ENCODE results near the gene NBAS. TPM values are rescaled to one million over a fixed set of nuclear protein-coding genes. Genes with fewer than 3 reads are reported as not detected.

Gene NBAS
- total and polyA plus RNA-seq, 9 of the 15 experiments (the other 6 are each of a cell fraction or from before 2014, with no cell fraction given) = 15.3 to 94.4 (median 69.9) TPM

GRCh38 chr2:15555760-15556193 is 5.4 kb downstream of the NBAS start (continued):
- TF ChIP-seq NKRF (IDR thresholded peaks at IDR 0.05; ENCODE audit: borderline replicate concordance) (0 out of 2 replicates have a peak, but pooled peaks have one; percentile 46), PTTG1 (tag; IDR thresholded peaks at IDR 0.05; ENCODE audit: low read depth) (no peak), SMAD3 (CRISPR knock-in tag; conservative IDR thresholded peaks at IDR 0.05) (no peak), E2F1 (CRISPR knock-in tag; IDR thresholded peaks at IDR 0.05) (no peak), DIDO1 (tag; IDR thresholded peaks at IDR 0.05; ENCODE audit: low read depth) (no peak), BCLAF1 (IDR thresholded peaks at IDR 0.05; ENCODE audit: borderline replicate concordance in 1 of 2, control insufficient read depth in 1 of 2, low read depth in 2 of 2, low read length in 1 of 2) (no peak), ZNF354B (CRISPR knock-in tag; IDR thresholded peaks at IDR 0.05) (no peak), MTA1 (IDR thresholded peaks at IDR 0.05; ENCODE audit: borderline replicate concordance) (0 out of 2 replicates have a peak, but pooled peaks have one; percentile 26), GTF2F1 (IDR thresholded peaks at IDR 0.05; ENCODE audit: low read depth, low read length) (no peak), ZBTB17 (CRISPR knock-in tag; IDR thresholded peaks at IDR 0.05) (no peak), HMGN3 (IDR thresholded peaks at IDR 0.05; ENCODE audit: borderline replicate concordance, extremely low read depth, insufficient read length, low read depth, low read length) (no peak), ZNF644 (tag; IDR thresholded peaks at IDR 0.05; ENCODE audit: low read depth) (no peak), MAFG (tag; conservative IDR thresholded peaks at IDR 0.05) (no peak), RREB1 (CRISPR knock-in tag; IDR thresholded peaks at IDR 0.05) (no peak), TGIF2 (CRISPR knock-in tag; IDR thresholded peaks at IDR 0.05) (no peak), ZNF436 (CRISPR knock-in tag; IDR thresholded peaks at IDR 0.05) (no peak), PHTF2 (CRISPR knock-in tag; IDR thresholded peaks at IDR 0.05) (no peak)

All from K562 (cell line).